CD4-positive, CD25-positive, alpha-beta regulatory T cell (primary cell): ENCODE data around the gene TMEM120B. TPM values are rescaled to one million over a fixed set of nuclear protein-coding genes. Genes with fewer than 3 reads are reported as not detected.

Source experiments
- ATAC-seq, 2 donors: fragments of 150-1000 bp; cut with Tn5 transposase; one replicate each; pipeline ENCODE4 v1.10.0; 2021; ENCODE audit warnings: low read depth in 2 of 2, moderate number of reproducible peaks in 2 of 2, moderate library complexity in 1 of 2
- DNase-seq, 3 donors: peaks; one replicate each; pipeline versions ENCODE4 v3.0.0 to v3.0.0-alpha.2; 2012 to 2022; ENCODE audit warnings: mixed read lengths in 1 of 3
- H3K27ac ChIP-seq: one replicate; pipeline ENCODE4 v1.7.0; 2013; ENCODE audit warnings: mild to moderate bottlenecking, low read length; ENCODE audit not compliant: insufficient read depth, poor library complexity, severe bottlenecking
- H3K27me3 ChIP-seq: one replicate; pipeline ENCODE4 v1.7.0; 2013; ENCODE audit warnings: low read length; ENCODE audit not compliant: control insufficient read depth, insufficient read depth
- H3K36me3 ChIP-seq: one replicate; pipeline ENCODE4 v1.7.0; 2013; ENCODE audit warnings: mild to moderate bottlenecking, low read length, moderate library complexity; ENCODE audit not compliant: control insufficient read depth, insufficient read depth
- H3K4me1 ChIP-seq: 2 replicates; pipeline ENCODE4 v1.7.0; 2013; ENCODE audit warnings: mild to moderate bottlenecking, low read length; ENCODE audit not compliant: insufficient read depth, control insufficient read depth, poor library complexity, severe bottlenecking
- H3K4me3 ChIP-seq: one replicate; pipeline ENCODE4 v1.7.0; 2013; ENCODE audit warnings: low read depth, mild to moderate bottlenecking, low read length, moderate library complexity
- H3K9me3 ChIP-seq, 2 experiments: 1 replicate in 1 of 2; 2 replicates in 1 of 2; pipeline ENCODE4 v1.7.0; 2013; ENCODE audit warnings: low read length in 2 of 2, mild to moderate bottlenecking in 1 of 2, moderate library complexity in 1 of 2; ENCODE audit not compliant: control insufficient read depth in 2 of 2
- H3K27ac Mint-ChIP-seq, 3 donors: one replicate each; pipeline ENCODE4 v1.8.0; 2020 to 2022; ENCODE audit warnings: mild to moderate bottlenecking in 3 of 3, mixed read lengths in 3 of 3, moderate library complexity in 2 of 3
- H3K27me3 Mint-ChIP-seq: one replicate; pipeline ENCODE4 v1.8.0; 2022; ENCODE audit warnings: mild to moderate bottlenecking, mixed read lengths
- H3K36me3 Mint-ChIP-seq: one replicate; pipeline ENCODE4 v1.8.0; 2020; ENCODE audit warnings: mixed read lengths
- H3K4me1 Mint-ChIP-seq, 4 donors: one replicate each; pipeline ENCODE4 v1.8.0; 2020 to 2022; ENCODE audit warnings: mixed read lengths in 4 of 4, mild to moderate bottlenecking in 1 of 4
- H3K4me3 Mint-ChIP-seq, 4 donors: one replicate each; pipeline ENCODE4 v1.8.0; 2020 to 2022; ENCODE audit warnings: mild to moderate bottlenecking in 4 of 4, mixed read lengths in 4 of 4, moderate library complexity in 3 of 4
- H3K9me3 Mint-ChIP-seq, 7 donors: one replicate each; pipeline ENCODE4 v1.8.0; 2020 to 2022; ENCODE audit warnings: mixed read lengths in 7 of 7, mild to moderate bottlenecking in 3 of 7, moderate library complexity in 2 of 7
- polyA plus RNA-seq, 4 donors: library from polyadenylated mRNA; unstranded; fragments of 300-500 nt; fragmentation: Illumina TruSeq; gene quantifications; one replicate each; pipeline ENCODE4 v1.2.3, GENCODE V29; 2021
- total RNA-seq: library from RNA; stranded (reverse); gene quantifications from one replicate; pipeline ENCODE4 v1.2.3, GENCODE V29; 2022

The TMEM120B gene
- total and polyA plus RNA-seq, 5 donors from 2014 or later: 2.6 to 7.5 (median 2.7) TPM

DNA sequence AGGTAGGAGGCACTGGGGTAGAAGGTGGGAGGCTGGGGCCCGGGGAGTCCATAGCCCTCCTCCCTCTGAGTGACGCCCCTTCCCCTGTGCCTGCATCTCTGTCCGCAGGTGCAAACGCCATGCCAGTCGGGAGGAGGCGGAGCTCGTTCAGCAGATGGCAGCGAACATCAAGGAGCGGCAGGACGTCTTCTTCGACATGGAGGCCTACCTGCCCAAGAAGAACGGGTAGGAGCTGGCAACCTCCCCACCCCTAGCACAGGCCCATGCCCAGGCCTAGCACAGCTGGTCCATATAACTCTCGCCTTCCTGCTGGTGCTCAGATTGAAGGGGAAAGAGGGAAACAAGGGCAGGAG lies 35.6 kb downstream of the TMEM120B start:
- Mint-ChIP-seq H3K4me3 (no peak overlapping the region), H3K27me3 (no peaks in the 10 kb centered on the region), H3K27ac (peak overlapping the region in 1 of 3 donors; percentile 25), H3K36me3 (peaks cover 3% of the 10 kb centered on the region), H3K4me1 (peaks cover 0 to 7% (median 3%) of the 10 kb centered on the region in 4 donors), H3K9me3 (peaks cover 0 to 1% (median 0%) of the 10 kb centered on the region in 7 donors)
- no peak overlapping the region for H3K27ac ChIP-seq
- no peak overlapping the region for H3K4me3 ChIP-seq
- no peaks in the 10 kb centered on the region for H3K27me3 ChIP-seq
- peaks cover 5% of the 10 kb centered on the region for H3K4me1 ChIP-seq
- H3K36me3 ChIP-seq: no peaks in the 10 kb centered on the region
- ATAC-seq (no peak), DNase-seq (no peak)
- H3K9me3 ChIP-seq: no peaks in the 10 kb centered on the region

DNA sequence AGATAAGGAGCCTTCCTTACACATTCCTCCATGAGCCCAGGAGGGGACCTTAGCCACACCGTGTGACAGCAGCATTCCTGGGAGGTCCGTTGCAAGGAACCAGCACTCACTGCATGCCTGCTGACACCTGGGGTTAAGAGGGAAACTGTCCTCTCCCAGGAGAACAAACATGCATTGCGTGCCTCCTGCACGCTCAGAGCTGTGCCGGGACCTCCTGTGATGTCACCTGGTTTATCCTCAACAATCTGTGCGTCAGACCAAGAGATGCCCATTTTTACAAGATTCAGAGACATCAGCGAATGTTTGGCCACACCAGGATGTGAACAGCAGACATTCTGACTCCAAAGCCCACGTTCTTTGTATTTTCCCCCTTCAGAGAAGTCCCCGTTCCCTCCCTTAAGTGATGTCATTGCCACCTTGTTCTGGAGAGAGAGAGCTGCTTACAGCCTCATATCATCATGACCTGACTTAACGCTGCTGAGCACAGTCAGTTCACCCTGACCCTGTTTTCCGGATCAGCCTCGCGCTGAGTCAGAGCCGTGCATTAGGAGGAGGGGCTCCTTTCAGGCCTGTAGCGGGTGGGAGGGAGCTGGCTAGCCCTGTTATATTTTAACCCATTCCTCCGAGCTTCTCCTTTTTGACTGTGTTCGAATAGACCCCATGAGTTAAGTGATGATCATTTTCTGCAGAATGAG lies 36.2 kb downstream of the TMEM120B start:
- Mint-ChIP-seq H3K36me3 (peaks cover 3% of the 10 kb centered on the region), H3K9me3 (peaks cover 0 to 1% (median 0%) of the 10 kb centered on the region in 7 donors), H3K4me1 (peaks cover 0 to 7% (median 3%) of the 10 kb centered on the region in 4 donors), H3K4me3 (no peak overlapping the region), H3K27me3 (no peaks in the 10 kb centered on the region), H3K27ac (peak overlapping the region; percentile 34 to 76 (median 70))
- no peaks in the 10 kb centered on the region for H3K9me3 ChIP-seq
- DNase-seq (peak in 1 of 3 donors; percentile 12), ATAC-seq (peak; percentile 63 to 69)
- no peaks in the 10 kb centered on the region for H3K36me3 ChIP-seq
- peaks cover 5% of the 10 kb centered on the region for H3K4me1 ChIP-seq
- no peak overlapping the region for H3K27ac ChIP-seq
- no peaks in the 10 kb centered on the region for H3K27me3 ChIP-seq
- no peak overlapping the region for H3K4me3 ChIP-seq

DNA sequence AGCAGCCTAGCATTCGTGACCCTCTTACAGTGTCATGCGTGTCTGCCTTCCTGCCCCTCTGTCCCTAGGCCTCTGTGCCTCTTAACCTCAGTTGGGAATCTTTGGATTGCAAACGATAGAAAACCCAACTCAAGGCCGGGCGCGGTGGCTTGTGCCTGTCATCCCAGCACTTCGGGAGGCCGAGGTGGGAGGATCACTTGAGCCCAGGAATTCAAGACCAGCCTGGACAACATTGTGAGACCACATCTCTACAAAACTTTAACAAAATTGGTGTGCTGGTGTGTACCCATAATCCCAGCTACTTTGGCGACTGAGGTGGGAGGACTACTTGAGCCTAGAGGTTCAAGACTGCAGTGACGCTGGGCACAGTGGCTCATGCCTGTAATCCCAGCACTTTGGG lies 36.7 kb downstream of the TMEM120B start:
- Histone ChIP-seq H3K9me3 (no peaks in the 10 kb centered on the region), H3K36me3 (no peaks in the 10 kb centered on the region), H3K4me3 (no peak overlapping the region), H3K4me1 (peaks cover 5% of the 10 kb centered on the region), H3K27me3 (no peaks in the 10 kb centered on the region), H3K27ac (no peak overlapping the region)
- peaks cover under 1% of the 10 kb centered on the region for H3K36me3 Mint-ChIP-seq
- peaks cover 0 to 1% (median 0%) of the 10 kb centered on the region in 7 donors for H3K9me3 Mint-ChIP-seq
- H3K4me3 Mint-ChIP-seq: no peak overlapping the region
- peak overlapping the region in 2 of 3 donors; percentile 70 to 76 for H3K27ac Mint-ChIP-seq
- ATAC-seq: no peak
- peaks cover 0 to 7% (median 3%) of the 10 kb centered on the region in 4 donors for H3K4me1 Mint-ChIP-seq
- H3K27me3 Mint-ChIP-seq: no peaks in the 10 kb centered on the region
- DNase-seq: no peak

DNA sequence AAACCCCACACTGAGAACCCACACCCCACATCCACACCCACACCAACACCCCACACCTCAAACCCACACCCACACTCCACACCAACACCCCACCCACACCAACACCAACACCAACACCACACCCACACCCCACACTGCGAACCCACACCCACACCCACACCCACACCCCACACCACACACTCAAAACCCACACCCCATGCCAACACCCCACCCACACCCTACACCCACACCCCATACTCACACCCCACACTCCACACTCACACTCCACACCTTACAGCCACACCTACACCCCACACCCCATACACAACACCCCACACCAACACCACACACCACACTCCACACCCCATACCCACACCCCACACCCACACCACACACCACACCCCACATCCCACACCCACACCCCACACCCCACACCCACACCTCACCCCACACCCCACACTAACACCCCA lies 38.0 kb downstream of the TMEM120B start:
- Histone ChIP-seq H3K9me3 (no peaks in the 10 kb centered on the region), H3K27ac (no peak overlapping the region), H3K36me3 (no peaks in the 10 kb centered on the region), H3K4me3 (no peak overlapping the region), H3K27me3 (no peaks in the 10 kb centered on the region), H3K4me1 (peaks cover 5% of the 10 kb centered on the region)
- Mint-ChIP-seq H3K36me3 (no peaks in the 10 kb centered on the region), H3K27me3 (no peaks in the 10 kb centered on the region), H3K9me3 (peaks cover 0 to 1% (median 0%) of the 10 kb centered on the region in 7 donors), H3K4me1 (peaks cover 0 to 7% (median 4%) of the 10 kb centered on the region in 4 donors), H3K4me3 (no peak overlapping the region), H3K27ac (no peak overlapping the region)
- DNase-seq (peak in 1 of 3 donors; percentile 11), ATAC-seq (no peak)

DNA sequence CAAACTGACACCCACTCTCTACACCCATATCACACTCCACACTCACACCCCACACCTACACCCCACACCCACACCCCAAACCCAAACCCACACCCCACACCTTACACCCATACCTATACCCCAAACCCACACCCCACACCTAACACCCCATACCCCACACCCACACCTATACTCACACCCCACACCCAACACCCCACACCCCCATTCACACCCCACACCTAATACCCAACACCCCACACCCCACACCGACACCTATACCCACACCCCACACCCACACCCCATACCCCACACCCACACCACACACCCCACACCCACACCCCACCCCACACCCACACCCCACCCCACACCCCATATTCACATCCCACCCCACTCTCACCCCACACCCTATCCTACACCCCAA lies 38.5 kb downstream of the TMEM120B start:
- no peaks in the 10 kb centered on the region for H3K27me3 ChIP-seq
- Mint-ChIP-seq H3K4me3 (no peak overlapping the region), H3K9me3 (peaks cover 0 to 1% (median 0%) of the 10 kb centered on the region in 7 donors), H3K27me3 (no peaks in the 10 kb centered on the region), H3K4me1 (peaks cover 0 to 7% (median 4%) of the 10 kb centered on the region in 4 donors), H3K36me3 (no peaks in the 10 kb centered on the region), H3K27ac (peak overlapping the region in 1 of 3 donors; percentile 46)
- H3K9me3 ChIP-seq: no peaks in the 10 kb centered on the region
- H3K4me3 ChIP-seq: no peak overlapping the region
- no peaks in the 10 kb centered on the region for H3K36me3 ChIP-seq
- no peak overlapping the region for H3K27ac ChIP-seq
- peaks cover 5% of the 10 kb centered on the region for H3K4me1 ChIP-seq
- DNase-seq (no peak), ATAC-seq (no peak)

DNA sequence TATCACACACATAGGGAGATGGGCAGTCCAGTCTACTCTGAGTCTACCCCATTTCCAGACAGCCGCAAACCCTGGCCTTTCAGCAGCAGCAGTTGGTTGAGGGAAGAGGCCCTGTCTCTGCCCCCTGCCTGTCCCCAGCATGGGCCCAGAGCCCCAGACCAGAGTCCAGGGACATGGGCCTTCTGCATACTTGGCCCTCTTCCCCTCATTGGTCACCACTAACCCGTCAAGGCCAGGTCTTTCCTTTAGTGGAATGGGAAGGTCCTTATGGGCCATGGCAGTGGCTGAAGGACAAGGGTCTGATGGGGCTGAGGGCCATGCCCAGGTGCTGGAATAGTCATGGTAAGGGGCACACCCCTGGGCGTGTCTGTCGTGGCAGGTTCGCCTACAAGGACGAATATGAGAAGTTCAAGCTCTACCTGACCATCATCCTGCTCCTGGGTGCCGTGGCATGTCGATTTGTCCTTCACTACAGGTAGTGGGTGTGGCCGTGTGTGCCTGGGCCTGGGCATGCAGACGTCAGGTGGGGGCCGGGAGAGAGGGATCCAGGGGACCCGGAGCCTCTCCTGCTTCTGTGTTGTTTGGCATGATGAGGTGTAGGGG lies 39.3 kb downstream of the TMEM120B start:
- Mint-ChIP-seq H3K4me3 (no peak overlapping the region), H3K27ac (peak overlapping the region in 2 of 3 donors; percentile 20 to 91), H3K4me1 (peaks cover 0 to 12% (median 8%) of the 10 kb centered on the region in 4 donors), H3K36me3 (no peaks in the 10 kb centered on the region), H3K9me3 (peaks cover 0 to 1% (median 0%) of the 10 kb centered on the region in 7 donors), H3K27me3 (no peaks in the 10 kb centered on the region)
- H3K4me1 ChIP-seq: peaks cover 5% of the 10 kb centered on the region
- no peaks in the 10 kb centered on the region for H3K27me3 ChIP-seq
- no peak overlapping the region for H3K4me3 ChIP-seq
- ATAC-seq (no peak), DNase-seq (no peak)
- H3K9me3 ChIP-seq: no peaks in the 10 kb centered on the region
- no peak overlapping the region for H3K27ac ChIP-seq
- no peaks in the 10 kb centered on the region for H3K36me3 ChIP-seq

DNA sequence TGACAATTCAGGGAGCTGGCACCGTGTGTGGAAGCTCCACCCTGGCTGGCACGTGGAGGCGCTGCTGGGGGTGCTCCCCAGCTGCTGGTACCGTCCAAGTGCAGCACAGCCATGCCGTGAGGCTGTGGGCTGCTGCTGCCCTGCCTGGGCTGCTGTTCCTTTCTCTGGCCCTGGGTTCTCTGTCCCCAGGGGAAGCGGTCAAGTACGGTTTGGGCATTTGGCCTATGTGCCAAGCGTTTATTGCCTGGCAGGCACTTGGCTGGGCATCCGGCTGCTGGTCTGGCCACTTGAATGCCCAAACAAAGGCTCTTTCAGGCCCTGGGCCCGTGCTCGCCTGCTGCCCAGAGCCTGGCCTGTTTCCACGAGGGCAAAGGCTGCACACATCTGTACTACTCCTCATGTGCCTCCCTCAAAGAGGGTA lies 41.3 kb downstream of the TMEM120B start:
- Mint-ChIP-seq H3K36me3 (no peaks in the 10 kb centered on the region), H3K27ac (no peak overlapping the region), H3K4me3 (no peak overlapping the region), H3K9me3 (peaks cover 0 to 1% (median 0%) of the 10 kb centered on the region in 7 donors), H3K4me1 (peaks cover 0 to 10% (median 8%) of the 10 kb centered on the region in 4 donors), H3K27me3 (no peaks in the 10 kb centered on the region)
- Histone ChIP-seq H3K36me3 (no peaks in the 10 kb centered on the region), H3K9me3 (no peaks in the 10 kb centered on the region), H3K27ac (no peak overlapping the region), H3K4me3 (no peak overlapping the region), H3K27me3 (no peaks in the 10 kb centered on the region), H3K4me1 (peaks cover 5% of the 10 kb centered on the region)
- DNase-seq: no peak
- ATAC-seq: no peak
